ENCODE measurements around the gene MRPS15.
"Not testable (repeated sequence)": the region's sequence is repeated elsewhere in the genome, so short reads cannot be mapped to it uniquely, and the experiment has no call there.

Gene MRPS15

DNA sequence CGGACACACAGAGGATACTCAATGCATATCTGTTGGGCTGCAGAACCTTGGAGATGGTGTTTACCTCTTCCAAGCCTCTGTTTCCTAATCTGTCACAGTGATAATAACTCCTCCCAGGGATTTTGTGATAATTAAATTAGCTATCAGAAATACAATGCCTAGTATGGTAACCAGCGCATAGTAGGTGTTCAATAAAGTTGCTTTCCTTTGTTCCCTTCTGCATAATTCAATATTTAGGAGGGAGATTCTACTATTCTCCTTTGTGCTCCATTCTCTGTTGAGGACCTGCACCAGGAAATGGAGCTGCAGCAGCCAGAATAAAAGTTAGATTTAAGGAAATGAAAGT lies 21.9 kb upstream of the MRPS15 start:
- no peak overlapping the region for H3K27ac ChIP-seq
- DNase-seq (ENCODE audit: low read depth, low spot score): no peak

DNA sequence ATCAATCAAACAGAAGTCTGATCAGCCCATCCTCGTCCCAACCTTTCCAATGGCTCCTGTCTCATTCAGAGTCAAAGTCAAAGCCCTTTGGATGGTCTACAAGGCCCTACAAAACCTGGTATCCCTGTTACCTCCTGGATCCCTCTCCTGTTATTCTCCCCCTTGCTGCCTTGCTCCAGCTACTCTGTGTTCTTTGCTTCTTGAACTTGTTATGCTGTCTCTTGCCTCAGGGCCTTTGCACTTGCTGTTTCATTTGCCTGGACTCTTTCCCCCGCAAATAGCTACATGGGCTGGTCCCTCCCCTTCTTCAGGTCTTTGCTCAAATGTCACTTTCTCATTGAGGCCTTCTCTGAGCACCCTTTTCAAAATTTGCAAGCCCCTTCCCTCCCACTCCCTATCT lies 19.9 kb upstream of the MRPS15 start:
- DNase-seq (ENCODE audit: low read depth, low spot score): no peak
- H3K27ac ChIP-seq: no peak overlapping the region

DNA sequence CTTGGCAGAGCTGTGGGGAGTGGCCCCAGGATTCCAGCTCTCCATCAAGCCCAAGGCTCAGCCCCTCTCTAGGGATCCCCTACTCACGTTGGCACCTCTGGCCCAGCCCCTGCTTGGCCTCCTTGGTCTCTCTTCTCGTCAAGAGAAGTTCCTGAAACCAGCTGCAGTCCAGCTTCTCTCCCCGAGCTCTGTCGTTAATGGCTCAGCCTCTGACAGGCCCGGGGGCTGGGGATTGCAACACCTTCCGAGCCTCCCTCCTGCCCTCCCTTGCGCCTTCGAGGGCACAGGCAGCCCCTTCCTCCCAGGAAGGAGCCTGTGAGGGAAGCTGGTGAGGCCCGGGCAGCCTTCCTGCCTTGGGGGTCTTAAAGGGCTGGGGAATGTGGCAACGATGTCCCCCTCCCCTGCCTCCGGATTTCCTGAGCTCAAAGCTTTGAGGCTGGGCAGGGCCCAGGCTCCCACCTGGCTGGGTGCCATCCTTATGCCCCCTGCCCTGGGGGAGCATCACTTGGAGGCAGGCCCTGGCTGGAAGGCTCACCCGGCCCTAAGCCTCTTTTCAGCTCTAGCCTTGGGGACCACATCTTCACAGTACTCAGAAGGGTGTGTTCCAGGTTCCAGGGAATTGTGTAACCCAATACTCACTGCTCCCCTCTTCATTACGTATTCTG lies 18.7 kb upstream of the MRPS15 start, which contains the start of gene CSF3R:
Gene CSF3R, minus strand, starts transcription at position 190 of the 665 bp plus-strand sequence. CDS start 3,417 bp downstream, outside the sequence.
- no peak within 1 kb of the TSS for H3K27ac ChIP-seq
- DNase-seq (ENCODE audit: low read depth, low spot score): no peak

DNA sequence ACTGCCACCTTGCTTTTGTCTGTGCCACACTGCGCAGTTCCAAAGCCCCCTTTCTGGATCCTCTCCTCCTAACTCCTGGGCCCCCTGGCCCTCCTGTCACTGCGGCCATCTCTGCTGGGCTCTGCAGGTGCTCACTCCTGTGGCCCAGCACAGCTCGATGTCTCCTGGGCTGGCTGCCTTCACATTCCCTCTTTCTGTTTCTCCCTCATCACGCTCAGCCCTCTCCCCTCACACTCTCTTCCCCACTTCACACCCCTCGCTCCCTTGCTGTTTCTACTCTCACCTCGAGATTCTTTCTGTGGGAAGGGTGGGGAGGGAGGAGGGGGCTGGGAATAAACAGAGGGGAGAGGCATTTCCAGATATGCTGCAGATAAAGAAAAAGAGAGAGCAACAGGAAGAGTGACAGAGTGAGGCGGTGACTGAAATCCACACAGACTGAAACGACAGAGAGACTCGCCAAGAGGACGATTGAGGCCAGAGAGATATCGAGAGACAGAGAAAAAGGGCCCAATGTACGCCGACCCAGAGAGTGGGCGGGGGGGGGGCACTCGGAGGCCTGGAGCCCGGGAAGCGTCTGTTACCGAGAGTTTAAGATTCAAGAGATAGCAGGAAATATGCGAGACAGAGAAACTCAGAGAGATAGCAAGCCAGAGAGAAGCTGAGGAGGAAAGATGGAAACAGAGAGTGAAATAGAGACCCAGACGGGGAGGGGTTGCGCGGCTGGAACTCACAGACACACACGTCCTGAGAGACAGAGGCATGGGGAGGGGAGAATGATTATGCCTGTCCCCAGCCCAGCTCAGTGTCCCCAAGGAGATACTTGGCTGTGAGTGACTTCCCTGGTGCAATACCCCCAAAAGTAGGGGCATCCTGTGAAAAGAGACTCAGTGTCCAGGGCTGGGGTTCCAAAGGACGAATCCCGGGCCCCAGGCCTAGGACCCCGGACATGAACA lies 17.9 kb upstream of the MRPS15 start:
- DNase-seq (ENCODE audit: low read depth, low spot score): no peak
- H3K27ac ChIP-seq: no peak overlapping the region

DNA sequence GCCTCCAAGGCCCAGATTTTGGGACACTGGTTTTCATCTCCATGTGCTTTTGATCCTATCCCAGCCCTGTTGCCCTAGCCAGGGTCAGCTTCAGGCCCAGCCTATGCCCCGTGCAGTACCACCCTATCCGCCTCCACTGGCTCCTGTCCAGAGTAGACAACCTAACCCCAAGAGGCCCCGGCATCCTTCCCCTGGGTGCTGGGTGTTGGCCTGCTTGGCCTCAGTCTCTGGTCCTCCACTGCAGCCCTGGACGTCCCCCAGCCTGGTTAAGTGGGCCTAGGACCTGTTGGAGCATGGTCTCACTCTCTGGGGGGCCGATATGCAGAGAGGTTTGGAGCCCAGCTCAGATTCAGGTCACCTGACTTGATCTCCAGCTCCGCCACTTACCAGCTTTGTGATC lies 16.9 kb upstream of the MRPS15 start:
- no peak overlapping the region for H3K27ac ChIP-seq
- no peak for DNase-seq (ENCODE audit: low read depth, low spot score)

DNA sequence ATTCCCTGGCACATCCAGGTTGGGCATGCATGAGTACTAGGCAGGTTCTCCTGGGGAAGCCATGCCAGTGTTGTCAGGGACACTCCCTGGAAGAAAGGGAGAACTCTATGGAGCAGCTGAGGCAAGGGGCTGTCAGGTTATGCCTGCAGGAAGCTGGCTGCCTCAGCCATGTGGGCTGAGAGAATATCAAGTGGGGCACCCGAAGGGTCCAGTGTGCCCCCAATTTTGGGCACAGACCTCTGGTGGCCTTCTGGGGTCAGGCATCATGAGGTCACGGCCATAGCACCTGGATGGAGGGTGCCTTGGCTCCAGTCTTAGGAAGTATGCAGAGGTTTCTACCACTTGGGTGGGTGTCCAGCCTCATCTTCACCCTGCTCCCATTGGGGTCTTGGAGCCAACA lies 16.0 kb upstream of the MRPS15 start:
- DNase-seq (ENCODE audit: low read depth, low spot score): no peak
- no peak overlapping the region for H3K27ac ChIP-seq

DNA sequence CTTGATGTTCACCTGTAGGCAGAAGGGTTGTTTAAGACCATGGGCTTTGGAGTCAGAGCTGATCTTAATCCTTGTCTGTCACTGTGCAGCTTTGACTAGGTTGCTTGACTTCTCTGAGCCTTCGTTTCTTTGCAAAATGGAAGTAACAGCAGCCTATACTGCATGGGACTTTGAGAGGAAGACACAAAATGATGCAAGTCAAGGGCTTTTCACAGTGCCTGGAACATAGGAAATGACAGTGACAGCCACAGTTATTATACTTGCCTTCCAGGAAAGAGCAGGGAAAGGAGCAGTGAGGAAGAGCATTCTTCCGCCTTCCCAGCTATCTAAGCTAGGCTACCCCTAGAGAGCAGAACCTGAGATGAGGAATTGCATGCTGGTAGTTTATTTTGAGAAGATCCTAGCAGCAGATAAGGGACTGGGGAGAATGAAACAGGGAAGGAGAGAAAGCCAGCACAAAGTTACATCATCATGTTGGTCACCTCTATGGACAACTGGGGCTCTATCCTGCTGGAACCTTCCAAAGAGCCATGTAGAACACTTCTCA lies 15.4 kb upstream of the MRPS15 start:
- DNase-seq (ENCODE audit: low read depth, low spot score): no peak
- H3K27ac ChIP-seq: no peak overlapping the region

DNA sequence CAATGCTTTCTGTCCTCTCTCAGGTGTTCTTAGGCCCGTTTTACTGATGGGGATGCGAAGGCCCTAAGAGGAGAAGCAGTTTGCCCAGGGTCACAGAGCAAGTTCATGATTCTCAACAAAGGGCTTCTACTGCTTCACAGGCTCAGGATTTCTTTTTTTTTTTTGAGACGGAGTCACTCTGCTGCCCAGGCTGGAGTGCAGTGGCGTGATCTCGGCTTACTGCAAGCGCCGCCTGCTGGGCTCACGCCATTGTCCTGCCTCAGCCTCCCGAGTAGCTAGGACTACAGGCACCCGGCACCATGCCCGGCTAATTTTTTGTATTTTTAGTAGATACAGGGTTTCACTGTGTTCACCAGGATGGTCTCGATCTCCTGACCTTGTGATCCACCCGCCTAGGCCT lies 13.4 kb upstream of the MRPS15 start:
- DNase-seq (ENCODE audit: low read depth, low spot score); H3K27ac ChIP-seq: not testable (repeated sequence)

DNA sequence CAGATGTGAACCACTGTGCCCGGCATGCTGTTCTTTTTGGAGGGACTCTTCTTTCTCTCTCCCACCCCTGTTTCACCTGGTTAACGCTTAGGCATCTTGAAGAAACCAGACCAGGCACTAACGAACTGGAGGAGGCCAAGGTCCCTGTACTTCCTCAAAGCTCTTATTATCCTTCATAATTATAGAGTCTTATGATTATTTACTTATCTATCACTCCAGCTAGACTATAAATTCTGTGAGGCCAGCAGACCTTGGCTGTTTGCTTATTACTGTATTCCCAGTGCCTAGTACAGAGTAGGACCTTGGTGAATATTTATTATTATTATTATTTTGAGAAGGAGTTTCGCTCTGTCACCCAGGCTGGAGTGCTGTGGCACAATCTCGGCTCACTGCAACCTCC lies 12.8 kb upstream of the MRPS15 start:
- no peak for DNase-seq (ENCODE audit: low read depth, low spot score)
- H3K27ac ChIP-seq: no peak overlapping the region

DNA sequence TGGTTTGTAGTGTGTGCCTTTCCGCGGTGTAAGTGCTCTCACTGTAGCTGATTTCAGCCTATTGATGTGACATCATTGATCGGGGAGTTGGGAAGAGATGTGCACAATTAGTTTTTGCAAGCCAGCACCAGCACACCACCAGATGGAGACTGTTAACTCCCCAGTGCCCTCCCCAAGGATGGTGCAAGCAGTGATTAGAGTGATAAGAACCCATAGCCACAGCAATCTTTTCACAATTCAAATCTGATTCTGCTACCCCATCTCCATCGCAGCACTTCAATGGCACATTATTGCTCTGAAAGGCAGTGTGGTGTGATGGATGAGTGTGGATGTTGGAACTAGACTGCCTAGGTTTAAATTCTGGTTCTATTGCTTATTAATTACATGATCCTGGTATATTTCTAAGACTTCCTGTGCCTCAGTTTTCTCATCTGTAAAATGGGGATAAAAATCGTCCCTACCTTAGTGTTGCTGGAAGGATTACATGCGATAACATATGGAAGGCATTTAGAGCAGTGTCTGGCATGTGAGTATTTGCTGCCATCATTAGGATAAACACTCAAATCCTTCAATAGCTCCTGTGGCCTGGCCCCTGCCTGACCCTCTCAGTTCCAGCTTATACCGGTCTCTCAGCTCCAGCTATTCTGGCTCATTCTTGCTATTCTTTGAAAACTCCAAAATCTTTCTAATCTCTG lies 11.9 kb upstream of the MRPS15 start:
- no peak overlapping the region for H3K27ac ChIP-seq
- no peak for DNase-seq (ENCODE audit: low read depth, low spot score)

DNA sequence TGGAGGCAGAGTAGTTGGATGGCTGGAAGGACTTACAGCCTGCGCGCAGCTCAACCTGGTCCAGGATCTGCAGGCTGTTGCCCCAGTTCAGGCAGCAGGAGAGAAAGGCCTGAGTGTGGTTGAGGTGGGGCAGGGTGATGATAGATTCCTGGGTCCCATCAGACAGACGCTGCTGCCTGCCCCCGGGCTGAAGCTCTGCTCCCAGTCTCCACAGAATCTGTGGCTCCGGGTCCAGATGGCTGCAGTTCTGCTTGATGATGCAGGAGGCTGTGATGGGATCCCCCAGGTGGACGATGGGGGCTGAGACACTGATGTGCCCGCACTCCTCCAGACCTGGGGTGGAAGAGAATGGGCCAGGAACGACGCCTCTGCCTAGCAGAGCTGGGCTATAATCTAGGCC lies 11.2 kb upstream of the MRPS15 start:
- H3K27ac ChIP-seq: no peak overlapping the region

DNA sequence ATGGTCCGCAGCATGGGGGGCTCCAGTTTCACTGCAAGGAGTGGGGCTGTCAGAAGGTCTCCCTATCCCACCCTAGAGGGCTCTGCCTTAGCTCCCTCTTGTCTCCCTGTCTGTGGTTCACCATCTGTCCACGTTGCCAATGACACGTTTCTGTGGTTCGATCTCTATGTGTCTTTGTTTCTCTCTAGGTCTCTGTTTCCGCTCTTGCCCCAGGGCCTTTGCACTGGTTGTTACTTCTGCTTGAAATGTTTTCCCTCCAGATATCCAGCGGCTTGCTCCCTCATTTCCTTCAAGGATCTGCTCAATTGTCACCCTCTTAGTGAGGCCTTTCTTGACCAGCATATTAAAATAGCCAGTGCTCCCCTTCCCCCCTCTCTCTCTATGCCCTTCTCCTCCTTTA lies 8.5 kb upstream of the MRPS15 start:
- H3K27ac ChIP-seq: no peak overlapping the region
- no peak for DNase-seq (ENCODE audit: low read depth, low spot score)

More for the DNA sequence above, 11.2 kb upstream of the MRPS15 start:
- DNase-seq (ENCODE audit: low read depth, low spot score): no peak

DNA sequence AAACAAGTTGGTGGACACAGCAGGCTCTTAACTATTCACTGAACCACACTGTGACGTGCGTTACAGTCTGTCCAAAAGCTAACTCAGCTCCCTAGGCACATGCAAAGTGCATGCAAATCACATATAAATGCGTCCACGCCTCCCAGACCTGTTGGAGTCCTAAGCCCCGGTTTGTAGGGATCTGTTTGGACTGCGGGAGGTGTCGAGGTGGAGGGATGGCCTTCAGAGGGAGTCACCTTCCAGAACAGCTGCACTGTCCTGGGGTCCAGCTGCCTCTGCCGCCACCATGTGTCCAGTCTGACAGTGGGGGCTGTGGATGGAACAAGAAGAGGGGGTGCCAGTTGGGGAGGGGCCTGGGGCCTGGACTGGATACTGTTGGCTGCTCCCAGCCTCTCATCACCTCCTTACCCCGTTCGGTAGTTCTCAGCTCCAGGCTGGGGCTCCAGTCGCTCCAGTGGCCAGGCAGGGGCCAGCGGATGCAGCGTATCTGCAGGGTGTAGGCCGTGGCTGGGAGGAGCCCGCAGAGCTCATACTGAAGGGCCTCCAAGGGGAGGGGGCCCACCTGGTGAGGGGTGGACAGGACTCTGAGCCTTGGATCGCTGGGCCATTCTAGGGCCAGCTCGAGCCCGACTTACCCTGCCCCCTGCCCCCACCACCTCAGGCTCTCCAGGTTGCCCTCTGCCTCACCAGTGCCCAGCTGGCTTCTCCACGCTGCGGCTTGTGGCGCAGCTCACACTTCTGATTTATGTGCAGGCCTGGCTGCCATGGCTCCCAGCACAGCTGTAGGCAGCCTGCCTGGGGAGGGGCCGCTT lies 7.9 kb upstream of the MRPS15 start:
- no peak for DNase-seq (ENCODE audit: low read depth, low spot score)
- H3K27ac ChIP-seq: no peak overlapping the region

DNA sequence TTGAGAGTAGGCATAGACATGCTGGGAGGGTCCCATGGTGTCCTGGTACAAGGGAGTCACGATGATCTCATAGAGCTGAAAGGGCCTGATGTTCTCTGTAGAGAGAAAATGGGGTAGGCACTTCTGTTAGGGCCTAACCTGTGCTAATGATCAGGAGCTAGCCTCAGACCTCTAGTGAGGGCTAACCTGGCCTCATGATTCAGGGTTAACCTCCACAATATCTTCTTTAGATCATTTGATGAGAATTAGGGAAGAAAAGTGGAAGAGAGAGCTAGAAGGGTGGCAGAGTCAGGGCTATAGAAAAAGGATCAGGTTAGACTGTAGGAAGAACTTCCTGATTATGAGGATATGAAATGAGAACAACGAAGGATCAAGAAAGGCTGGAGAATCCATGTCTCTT lies 5.0 kb upstream of the MRPS15 start:
- H3K27ac ChIP-seq: no peak overlapping the region
- DNase-seq (ENCODE audit: low read depth, low spot score): no peak

DNA sequence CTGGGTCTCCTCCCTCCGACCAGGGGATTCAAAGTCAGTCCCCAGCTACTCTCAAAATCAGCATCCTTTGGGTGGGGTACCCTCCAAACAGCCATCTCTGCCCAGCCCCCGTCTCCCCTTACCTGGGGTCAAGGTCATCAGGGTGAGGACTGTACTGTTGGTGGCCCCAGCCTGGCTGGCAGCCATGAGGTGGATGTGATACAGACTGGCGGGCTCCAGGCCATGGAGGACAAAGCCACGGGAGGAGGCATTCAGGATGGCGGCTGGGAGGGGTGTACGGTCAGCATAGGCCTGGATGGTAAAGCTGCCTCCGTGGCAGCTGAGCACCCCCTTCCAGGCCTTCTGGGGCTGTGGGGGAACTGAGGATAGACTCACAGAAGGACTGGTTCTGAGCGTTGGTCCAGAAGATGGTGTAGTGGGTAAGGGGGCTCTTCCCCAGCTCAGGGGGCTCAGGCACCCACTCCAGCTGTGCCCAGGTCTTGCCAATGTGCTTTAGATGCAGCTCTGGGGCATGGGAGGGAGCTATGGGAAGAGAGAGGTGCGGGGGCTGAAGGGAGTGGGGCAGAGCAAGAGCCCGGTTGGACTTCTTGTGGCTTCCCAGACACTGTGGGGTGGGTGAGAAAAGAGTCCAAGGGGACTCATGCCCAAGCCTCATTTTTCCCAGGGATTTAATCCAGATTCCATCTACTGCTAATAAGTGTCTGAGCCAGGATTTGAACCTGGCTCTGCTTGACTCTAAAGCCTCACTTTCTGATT lies 3.7 kb upstream of the MRPS15 start:
- no peak overlapping the region for H3K27ac ChIP-seq
- DNase-seq (ENCODE audit: low read depth, low spot score): no peak

DNA sequence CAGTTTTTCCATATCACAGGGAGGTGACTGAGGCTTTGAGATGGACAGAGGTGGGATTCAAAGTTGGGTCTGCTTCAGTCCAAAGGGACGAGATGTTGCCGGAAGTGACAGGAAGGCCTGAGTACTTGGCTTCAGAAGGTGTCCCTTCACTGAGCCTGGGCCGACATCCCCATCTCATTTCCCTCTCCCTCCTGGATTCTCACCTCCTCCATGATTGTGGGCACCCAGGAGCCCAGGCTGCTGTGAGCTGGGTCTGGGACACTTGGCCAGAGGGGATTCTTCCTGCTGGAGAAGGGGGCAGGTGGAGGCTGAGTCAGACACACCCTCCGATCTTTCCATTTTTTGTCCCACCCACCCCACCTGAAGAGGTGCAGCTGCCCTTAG lies 2.8 kb upstream of the MRPS15 start:
- DNase-seq (ENCODE audit: low read depth, low spot score): no peak
- H3K27ac ChIP-seq: no peak overlapping the region

DNA sequence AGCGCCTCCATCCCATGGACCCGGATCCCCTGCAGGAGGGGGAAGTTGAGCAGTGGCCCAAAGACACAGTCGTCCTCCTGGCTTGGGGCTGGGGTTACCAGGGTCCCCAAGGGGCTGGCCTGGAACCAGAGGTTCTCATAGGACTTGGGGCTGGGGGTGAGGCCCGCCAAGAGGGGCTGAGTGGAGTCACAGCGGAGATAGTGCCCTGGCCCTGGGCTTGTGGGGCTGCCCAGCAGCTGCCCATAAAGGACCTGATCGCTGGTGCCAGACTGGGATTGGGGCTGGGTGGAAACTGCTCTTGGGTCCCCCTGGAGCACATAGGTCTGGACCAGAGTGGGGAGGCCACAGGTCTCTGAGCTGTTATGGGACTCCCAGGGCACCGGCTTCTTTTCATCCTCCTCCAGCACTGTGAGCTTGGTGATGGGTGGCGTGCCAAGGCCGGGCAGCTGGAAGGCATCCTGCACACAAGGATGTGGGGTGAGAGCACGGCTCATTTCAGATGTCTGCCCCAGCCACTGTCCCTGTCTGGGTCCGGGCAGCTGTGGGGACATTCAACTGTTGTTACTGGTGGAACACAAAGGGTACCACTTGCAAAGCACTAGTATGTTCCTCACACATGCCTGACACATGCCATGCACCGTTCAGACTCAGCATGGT lies 2.3 kb upstream of the MRPS15 start:
- H3K27ac ChIP-seq: no peak overlapping the region
- no peak for DNase-seq (ENCODE audit: low read depth, low spot score)

DNA sequence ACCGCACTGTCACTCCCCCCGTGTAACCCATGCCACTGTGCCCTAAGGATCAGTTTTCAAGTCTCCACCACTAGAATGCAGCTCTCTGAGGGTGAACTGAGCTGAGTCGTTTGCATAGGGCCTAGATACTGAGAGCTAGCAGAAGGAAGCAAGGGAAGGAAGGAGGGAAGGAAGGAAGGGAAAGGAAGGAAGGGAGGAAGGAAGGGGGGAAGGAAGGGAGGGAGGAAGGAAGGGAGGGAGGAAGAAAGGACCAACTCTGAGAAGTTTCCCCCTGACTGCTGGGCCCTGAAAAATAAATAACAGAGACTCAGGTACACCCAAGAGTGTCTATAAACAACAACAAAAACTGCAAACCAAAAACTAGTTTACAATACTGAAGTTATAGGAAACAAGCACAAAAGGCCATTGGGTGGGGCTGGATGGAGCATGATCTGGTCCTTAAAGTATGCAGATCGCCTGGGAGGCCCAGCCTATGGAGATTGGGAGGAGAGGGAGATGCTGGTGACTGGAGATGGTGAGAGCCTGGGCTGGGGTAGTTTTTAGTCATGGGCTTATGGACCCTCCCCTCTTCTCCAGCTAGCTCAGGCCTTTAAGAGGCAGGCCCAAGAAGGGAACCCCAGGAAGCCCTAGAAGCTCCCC lies 1.7 kb upstream of the MRPS15 start:
- H3K27ac ChIP-seq: peak overlapping the region; percentile 81
- DNase-seq (ENCODE audit: low read depth, low spot score): no peak
